Measurements from ENCODE around the gene CBFA2T3. TPM values are rescaled to one million over a fixed set of nuclear protein-coding genes. Genes with fewer than 3 reads are reported as not detected.

The CBFA2T3 gene
- total RNA-seq, 1 experiment from 2014 or later = 2.1 TPM

DNA sequence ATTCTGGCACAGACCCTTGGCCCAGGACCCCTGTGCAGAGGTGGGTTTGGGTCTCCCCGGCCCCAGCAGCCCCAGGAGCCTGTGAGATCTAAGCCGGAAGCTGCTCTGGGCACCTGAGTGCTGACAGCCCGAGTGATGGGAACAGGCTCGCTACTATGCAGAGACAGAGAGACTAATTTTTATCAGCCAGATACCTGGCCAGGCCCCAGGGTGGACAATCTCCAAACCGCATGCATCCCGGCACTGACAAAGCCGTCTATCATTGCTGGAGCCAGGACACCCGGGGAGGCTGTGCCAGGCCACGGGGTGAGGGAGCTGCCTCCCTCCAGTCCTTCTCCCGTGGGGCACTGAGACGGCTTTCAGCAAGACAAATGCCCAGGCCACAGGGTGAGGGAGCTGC, 25.0 kb downstream of the CBFA2T3 start:
- POLR2A ChIA-PET = no interaction called here

DNA sequence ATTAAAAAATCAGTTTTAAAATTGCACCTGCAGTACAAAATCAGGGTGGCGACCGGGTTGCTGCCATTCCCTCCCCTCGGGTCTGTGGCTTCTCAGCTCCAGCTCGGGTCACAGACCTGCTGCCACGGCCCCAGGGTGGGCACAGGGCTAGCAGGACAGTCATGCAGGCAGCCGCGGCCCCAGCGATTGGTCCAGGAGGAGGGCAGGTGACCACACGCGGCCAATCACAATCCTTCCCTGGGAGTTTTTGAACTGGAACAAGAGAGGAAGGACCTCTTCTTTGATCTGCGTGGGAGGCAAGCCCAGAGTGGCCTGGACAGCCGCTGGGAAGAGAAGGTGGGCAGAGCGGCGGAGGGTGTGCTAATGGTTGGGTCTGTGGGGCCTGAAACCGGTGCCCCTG, 25.5 kb downstream of the CBFA2T3 start:
- intact Hi-C loops (cut with micrococcal nuclease; ENCODE audit: unreplicated experiment) = no loop called here
- H3K36me3 Mint-ChIP-seq (ENCODE audit: insufficient read depth, unreplicated experiment) = no peaks in the 10 kb centered on the region
- Histone ChIP-seq H3K4me3 (ENCODE audit: low read depth, low read length) (no peak overlapping the region), H3K27me3 (replicated peaks; ENCODE audit: control insufficient read depth, insufficient read depth, low read length) (no peaks in the 10 kb centered on the region; the same call in 1 of the 2 replicates), H3K4me1 (no peaks in the 10 kb centered on the region), H3K36me3 (ENCODE audit: control insufficient read depth, insufficient read depth, low read length) (no peaks in the 10 kb centered on the region), H3K9me3 (no peaks in the 10 kb centered on the region)
- no TSS peak for BruUV-seq (replicated peaks)
- no peak overlapping the region for H3K27ac Mint-ChIP-seq (ENCODE audit: unreplicated experiment)
- H3K9me3 Mint-ChIP-seq (ENCODE audit: unreplicated experiment) = no peaks in the 10 kb centered on the region
- ChIA-PET POLR2A (no interaction called here), CTCF (no interaction called here)
- peaks cover 31% of the 10 kb centered on the region for H3K27me3 Mint-ChIP-seq (ENCODE audit: insufficient read depth, unreplicated experiment)
- TF ChIP-seq, protein P1, sequence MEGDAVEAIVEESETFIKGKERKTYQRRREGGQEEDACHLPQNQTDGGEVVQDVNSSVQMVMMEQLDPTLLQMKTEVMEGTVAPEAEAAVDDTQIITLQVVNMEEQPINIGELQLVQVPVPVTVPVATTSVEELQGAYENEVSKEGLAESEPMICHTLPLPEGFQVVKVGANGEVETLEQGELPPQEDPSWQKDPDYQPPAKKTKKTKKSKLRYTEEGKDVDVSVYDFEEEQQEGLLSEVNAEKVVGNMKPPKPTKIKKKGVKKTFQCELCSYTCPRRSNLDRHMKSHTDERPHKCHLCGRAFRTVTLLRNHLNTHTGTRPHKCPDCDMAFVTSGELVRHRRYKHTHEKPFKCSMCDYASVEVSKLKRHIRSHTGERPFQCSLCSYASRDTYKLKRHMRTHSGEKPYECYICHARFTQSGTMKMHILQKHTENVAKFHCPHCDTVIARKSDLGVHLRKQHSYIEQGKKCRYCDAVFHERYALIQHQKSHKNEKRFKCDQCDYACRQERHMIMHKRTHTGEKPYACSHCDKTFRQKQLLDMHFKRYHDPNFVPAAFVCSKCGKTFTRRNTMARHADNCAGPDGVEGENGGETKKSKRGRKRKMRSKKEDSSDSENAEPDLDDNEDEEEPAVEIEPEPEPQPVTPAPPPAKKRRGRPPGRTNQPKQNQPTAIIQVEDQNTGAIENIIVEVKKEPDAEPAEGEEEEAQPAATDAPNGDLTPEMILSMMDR (IDR thresholded peaks at IDR 0.05; ENCODE audit: insufficient read depth in 1 of 2, low read depth in 1 of 2, low read length in 1 of 2, severe bottlenecking in 1 of 2, unreplicated experiment in 1 of 2) = no peak
- no peaks in the 10 kb centered on the region for H3K4me1 Mint-ChIP-seq (ENCODE audit: low read depth, unreplicated experiment)
- no peak overlapping the region for H3K4me3 Mint-ChIP-seq (ENCODE audit: unreplicated experiment)
- no peak for DNase-seq

More for the DNA sequence above, 25.0 kb downstream of the CBFA2T3 start:
- Mint-ChIP-seq H3K4me3 (ENCODE audit: unreplicated experiment) (no peak overlapping the region), H3K27me3 (ENCODE audit: insufficient read depth, unreplicated experiment) (peaks cover 29% of the 10 kb centered on the region), H3K9me3 (ENCODE audit: unreplicated experiment) (no peaks in the 10 kb centered on the region), H3K27ac (ENCODE audit: unreplicated experiment) (no peak overlapping the region), H3K36me3 (ENCODE audit: insufficient read depth, unreplicated experiment) (no peaks in the 10 kb centered on the region), H3K4me1 (ENCODE audit: low read depth, unreplicated experiment) (no peaks in the 10 kb centered on the region)
- no TSS peak for BruUV-seq (replicated peaks)
- intact Hi-C loops (cut with micrococcal nuclease; ENCODE audit: unreplicated experiment) = no loop called here
- H3K4me3 ChIP-seq (ENCODE audit: low read depth, low read length) = no peak overlapping the region
- no peaks in the 10 kb centered on the region; the same call in 1 of the 2 replicates for H3K27me3 ChIP-seq (replicated peaks; ENCODE audit: control insufficient read depth, insufficient read depth, low read length)
- DNase-seq = no peak
- H3K9me3 ChIP-seq = no peaks in the 10 kb centered on the region
- no peaks in the 10 kb centered on the region for H3K4me1 ChIP-seq
- TF ChIP-seq, protein P1 (IDR thresholded peaks at IDR 0.05; ENCODE audit: insufficient read depth in 1 of 2, low read depth in 1 of 2, low read length in 1 of 2, severe bottlenecking in 1 of 2, unreplicated experiment in 1 of 2) = no peak
- CTCF ChIA-PET = no interaction called here
- H3K36me3 ChIP-seq (ENCODE audit: control insufficient read depth, insufficient read depth, low read length) = no peaks in the 10 kb centered on the region

DNA sequence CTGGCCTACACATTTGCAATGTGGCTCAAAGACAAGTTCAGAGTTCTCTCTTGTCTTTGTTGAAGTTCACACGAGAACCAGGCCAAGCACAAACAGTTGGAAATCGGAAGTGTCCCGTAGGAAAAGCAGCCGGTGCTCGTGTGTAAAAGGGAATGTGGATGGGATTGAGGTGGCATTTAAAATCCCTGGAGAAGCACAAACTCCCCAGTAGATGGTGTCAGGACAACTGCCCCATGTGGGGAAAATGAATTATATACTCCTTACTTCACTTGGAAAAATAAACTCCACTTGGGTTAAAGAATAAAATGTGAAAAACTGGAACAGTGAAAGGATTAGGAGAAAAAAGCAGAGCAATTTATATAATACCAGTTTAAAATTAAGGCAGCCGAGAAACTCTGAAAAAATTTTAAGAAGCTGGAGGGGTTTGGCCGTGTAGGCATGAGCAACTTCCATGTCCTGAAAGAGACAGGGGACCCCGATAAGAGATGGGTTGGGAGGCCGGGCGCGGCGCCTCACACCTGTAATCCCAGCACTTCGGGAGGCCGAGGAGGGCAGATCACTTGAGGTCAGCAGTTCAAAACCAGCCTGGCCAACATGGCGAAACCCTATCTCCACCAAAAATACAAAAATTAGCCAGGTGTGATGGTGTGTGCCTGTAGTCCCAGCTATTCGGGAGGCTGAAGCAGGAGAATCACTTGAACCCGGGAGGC, 28.1 kb downstream of the CBFA2T3 start:
- no peaks in the 10 kb centered on the region; the same call in 1 of the 2 replicates for H3K27me3 ChIP-seq (replicated peaks; ENCODE audit: control insufficient read depth, insufficient read depth, low read length)
- no peaks in the 10 kb centered on the region for H3K4me1 Mint-ChIP-seq (ENCODE audit: low read depth, unreplicated experiment)
- H3K4me1 ChIP-seq = no peaks in the 10 kb centered on the region

More for the DNA sequence above, 28.1 kb downstream of the CBFA2T3 start:
- H3K9me3 ChIP-seq = no peaks in the 10 kb centered on the region
- Mint-ChIP-seq H3K27me3 (ENCODE audit: insufficient read depth, unreplicated experiment) (peaks cover 47% of the 10 kb centered on the region), H3K4me3 (ENCODE audit: unreplicated experiment) (no peak overlapping the region), H3K27ac (ENCODE audit: unreplicated experiment) (no peak overlapping the region), H3K36me3 (ENCODE audit: insufficient read depth, unreplicated experiment) (no peaks in the 10 kb centered on the region), H3K9me3 (ENCODE audit: unreplicated experiment) (no peaks in the 10 kb centered on the region)
- ChIA-PET CTCF (no interaction called here), POLR2A (no interaction called here)
- TF ChIP-seq, protein P1 (IDR thresholded peaks at IDR 0.05; ENCODE audit: insufficient read depth in 1 of 2, low read depth in 1 of 2, low read length in 1 of 2, severe bottlenecking in 1 of 2, unreplicated experiment in 1 of 2) = peak in 1 of 2 experiments; percentile 27
- no TSS peak for BruUV-seq (replicated peaks)
- H3K4me3 ChIP-seq (ENCODE audit: low read depth, low read length) = no peak overlapping the region
- intact Hi-C loops (cut with micrococcal nuclease; ENCODE audit: unreplicated experiment) = loop anchor here (10.0 kb wide), 2 partner anchors 56 to 216 kb away; no protein-coding TSS in a partner anchor
- H3K36me3 ChIP-seq (ENCODE audit: control insufficient read depth, insufficient read depth, low read length) = no peaks in the 10 kb centered on the region
- DNase-seq = no peak

Measured in Caco-2 (cell line).